Fibroblast of villous mesenchyme (primary cell): Measurements from ENCODE around the gene TLE5. TPM values are rescaled to one million over a fixed set of nuclear protein-coding genes. Genes with fewer than 3 reads are reported as not detected.

ENCODE experiments used
- DNase-seq: peaks from one replicate; pipeline ENCODE4 v3.0.0-alpha.2; 2010; ENCODE audit warnings: low read depth
- H3K4me3 ChIP-seq: 2 replicates; pipeline ENCODE4 v1.5.1; 2011; ENCODE audit warnings: low read depth, mild to moderate bottlenecking, low read length
- CTCF ChIP-seq: IDR thresholded peaks from 2 replicates; pipeline ENCODE4 v1.5.1; 2012; ENCODE audit warnings: low read depth, mild to moderate bottlenecking, low read length; ENCODE audit not compliant: insufficient read depth
- total RNA-seq: library from RNA; depleted of rRNA; stranded (reverse); fragments of >200 nt; gene quantifications from 2 replicates; pipeline ENCODE4 v1.2.3, GENCODE V29; 2012

Gene TLE5
- total RNA-seq, 1 donor: 289 TPM

- no peak overlapping the region for H3K4me3 ChIP-seq
- no peak for DNase-seq
- no peak for TF ChIP-seq CTCF
These were observed 34.4 kb downstream of the TLE5 start for GRCh38 chr19:3027981-3028304.

- no peak for DNase-seq
- no peak for TF ChIP-seq CTCF
- H3K4me3 ChIP-seq: no peak overlapping the region
These were observed 35.0 kb downstream of the TLE5 start for GRCh38 chr19:3027292-3027691.

- H3K4me3 ChIP-seq: no peak overlapping the region
- DNase-seq: no peak
- no peak for TF ChIP-seq CTCF
These were observed 35.5 kb downstream of the TLE5 start for GRCh38 chr19:3026768-3027167.

- H3K4me3 ChIP-seq: no peak overlapping the region
- DNase-seq: no peak
- TF ChIP-seq CTCF: no peak
These were observed 36.8 kb downstream of the TLE5 start for GRCh38 chr19:3025549-3025886.

GRCh38 chr19:3024870-3025548 lies 37.3 kb downstream of the TLE5 start:
- no peak for TF ChIP-seq CTCF
- no peak overlapping the region for H3K4me3 ChIP-seq
- no peak for DNase-seq

- no peak overlapping the region for H3K4me3 ChIP-seq
- TF ChIP-seq CTCF: no peak
- no peak for DNase-seq
These were observed 37.8 kb downstream of the TLE5 start for GRCh38 chr19:3024509-3024869.

GRCh38 chr19:3020321-3020960 lies 41.9 kb downstream of the TLE5 start:
- no peak for TF ChIP-seq CTCF
- H3K4me3 ChIP-seq: no peak overlapping the region
- no peak for DNase-seq
